Lower leg skin (tissue), 3 donors: ENCODE data around the gene INO80D.

Experiments
- CTCF ChIP-seq, 3 donors: fragments of 450-650 bp; IDR thresholded peaks; one replicate each; pipeline ENCODE4 v1.5.1; 2016; ENCODE audit warnings: antibody characterized with exemption in 3 of 3, mild to moderate bottlenecking in 3 of 3, moderate library complexity in 2 of 3
- POLR2A ChIP-seq, 2 donors: fragments of 450-650 bp; IDR thresholded peaks; one replicate each; pipeline ENCODE4 v1.6.1; 2016 to 2017; ENCODE audit warnings: antibody characterized with exemption in 2 of 2, mild to moderate bottlenecking in 1 of 2, moderate library complexity in 1 of 2

GRCh38 chr2:206062724-206063123 lies 23.2 kb downstream of the INO80D start:
- TF ChIP-seq CTCF (IDR thresholded peaks at IDR 0.05) (no peak), POLR2A (IDR thresholded peaks at IDR 0.05) (no peak)
